ENCODE data around the gene CLEC4C.

DNA sequence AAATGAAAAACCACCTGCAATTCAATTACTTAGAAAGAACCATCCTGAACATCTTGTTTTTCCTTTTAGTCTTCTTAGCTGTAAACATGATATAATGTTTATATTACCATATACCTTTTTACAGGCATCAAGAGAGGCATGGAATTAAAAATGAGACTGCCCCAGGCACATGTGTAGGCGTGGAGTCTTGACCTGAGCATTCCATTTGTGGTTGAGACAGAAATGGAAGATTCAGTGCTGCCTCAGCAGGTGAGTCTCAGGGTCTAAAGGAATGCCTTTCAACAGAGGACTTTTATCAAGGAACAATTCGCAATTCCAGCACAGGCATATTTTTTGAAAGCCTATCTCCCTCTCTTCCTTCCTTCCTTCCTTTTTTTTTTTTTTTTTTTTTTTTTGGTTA is 9.8 kb upstream of the CLEC4C start:
- TF ChIP-seq, protein P1, sequence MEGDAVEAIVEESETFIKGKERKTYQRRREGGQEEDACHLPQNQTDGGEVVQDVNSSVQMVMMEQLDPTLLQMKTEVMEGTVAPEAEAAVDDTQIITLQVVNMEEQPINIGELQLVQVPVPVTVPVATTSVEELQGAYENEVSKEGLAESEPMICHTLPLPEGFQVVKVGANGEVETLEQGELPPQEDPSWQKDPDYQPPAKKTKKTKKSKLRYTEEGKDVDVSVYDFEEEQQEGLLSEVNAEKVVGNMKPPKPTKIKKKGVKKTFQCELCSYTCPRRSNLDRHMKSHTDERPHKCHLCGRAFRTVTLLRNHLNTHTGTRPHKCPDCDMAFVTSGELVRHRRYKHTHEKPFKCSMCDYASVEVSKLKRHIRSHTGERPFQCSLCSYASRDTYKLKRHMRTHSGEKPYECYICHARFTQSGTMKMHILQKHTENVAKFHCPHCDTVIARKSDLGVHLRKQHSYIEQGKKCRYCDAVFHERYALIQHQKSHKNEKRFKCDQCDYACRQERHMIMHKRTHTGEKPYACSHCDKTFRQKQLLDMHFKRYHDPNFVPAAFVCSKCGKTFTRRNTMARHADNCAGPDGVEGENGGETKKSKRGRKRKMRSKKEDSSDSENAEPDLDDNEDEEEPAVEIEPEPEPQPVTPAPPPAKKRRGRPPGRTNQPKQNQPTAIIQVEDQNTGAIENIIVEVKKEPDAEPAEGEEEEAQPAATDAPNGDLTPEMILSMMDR (IDR thresholded peaks at IDR 0.05) = no peak
- no peak for TF ChIP-seq EZH2 (IDR thresholded peaks at IDR 0.05)

Data from neural progenitor cell (in vitro differentiated cells).